GM12878 (cell line): ENCODE data around the gene TPCN2. TPM values are rescaled to one million over a fixed set of nuclear protein-coding genes. Genes with fewer than 3 reads are reported as not detected.

Experiments
- ATAC-seq: fragments of 200-7000 bp; cut with Tn5 transposase; 3 replicates; pipeline ENCODE4 v1.9.1; 2020; ENCODE audit warnings: mild to moderate bottlenecking, moderate library complexity
- BruUV-seq: library from RNA; stranded (reverse); fragments of 400-500 nt; replicated peaks from 2 replicates; lab custom pipeline; 2021; lab: Mats Ljungman, UMichigan
- CTCF ChIA-PET: fragments of 300-600 bp; sonication (Branson Sonifier 250); formaldehyde crosslinking; extraction: SDS; loops from one replicate; lab custom pipeline; 2021; ENCODE audit warnings: inconsistent platforms; lab: Yijun Ruan, JAX
- POLR2A ChIA-PET: fragments of 350-600 bp; formaldehyde crosslinking; extraction: SDS; loops from one replicate; lab custom pipeline; 2021; ENCODE audit warnings: inconsistent platforms; lab: Charles Lee
- RAD21 ChIA-PET: fragments of 300-600 bp; sonication (Branson Sonifier 250); formaldehyde crosslinking; loops from one replicate; lab custom pipeline; 2023; ENCODE audit warnings: antibody characterized with exemption; ENCODE audit not compliant: unreplicated experiment; lab: Charles Lee
- SMC1A ChIA-PET: fragments of 300-600 bp; sonication (Branson Sonifier 250); formaldehyde crosslinking; loops from one replicate; lab custom pipeline; 2023; ENCODE audit not compliant: unreplicated experiment, uncharacterized antibody; lab: Charles Lee
- DNase-seq: peaks from one replicate; pipeline ENCODE4 v3.0.0-alpha.2; 2011; ENCODE audit warnings: low read depth, low spot score
- FAIRE-seq: peaks from 3 replicates; lab custom pipeline; 2011; peaks lifted over from hg19 to GRCh38; lab: Jason Lieb, UNC
- H2AFZ ChIP-seq: 2 replicates; pipeline ENCODE4 v1.6.0; 2011; ENCODE audit warnings: low read depth, low read length, control low read depth; ENCODE audit not compliant: control insufficient read depth
- H3K27ac ChIP-seq: 2 replicates; pipeline ENCODE4 v1.5.1; 2011; ENCODE audit warnings: control low read depth; ENCODE audit not compliant: control insufficient read depth, insufficient read depth
- H3K27me3 ChIP-seq, 2 experiments: replicated peaks in 1 of 2; 2 replicates each; pipeline versions ENCODE4 v1.6.0 to v1.6.1; 2011; ENCODE audit warnings: low read length in 1 of 2; ENCODE audit not compliant: control insufficient read depth in 2 of 2, insufficient read depth in 2 of 2
- H3K36me3 ChIP-seq, 2 experiments: 2 replicates each; pipeline ENCODE4 v1.5.1; 2011; ENCODE audit warnings: low read length in 1 of 2; ENCODE audit not compliant: control insufficient read depth in 2 of 2, insufficient read depth in 2 of 2
- H3K4me1 ChIP-seq: 2 replicates; pipeline ENCODE4 v1.6.1; 2011; ENCODE audit warnings: mild to moderate bottlenecking, low read length, moderate library complexity, mixed read lengths; ENCODE audit not compliant: control insufficient read depth, insufficient read depth
- H3K4me2 ChIP-seq: 2 replicates; pipeline ENCODE4 v1.6.0; 2011; ENCODE audit warnings: control low read depth; ENCODE audit not compliant: control insufficient read depth, insufficient read depth
- H3K4me3 ChIP-seq: fragments of 200-600 bp; sonication (generic); 2 replicates; pipeline ENCODE4 v1.5.1; 2016
- H3K79me2 ChIP-seq: 2 replicates; pipeline ENCODE4 v1.6.0; 2011; ENCODE audit warnings: low read length; ENCODE audit not compliant: control insufficient read depth, insufficient read depth
- H3K9ac ChIP-seq: 2 replicates; pipeline ENCODE4 v1.8.0; 2011; ENCODE audit warnings: low read length, control low read depth, mixed read lengths; ENCODE audit not compliant: control insufficient read depth, insufficient read depth
- H3K9me3 ChIP-seq: replicated peaks from 3 replicates; pipeline ENCODE4 v1.5.1; 2011; ENCODE audit warnings: mild to moderate bottlenecking, low read length; ENCODE audit not compliant: control insufficient read depth, insufficient read depth
- H4K20me1 ChIP-seq: 2 replicates; pipeline ENCODE4 v1.6.0; 2011; ENCODE audit not compliant: control insufficient read depth, insufficient read depth
- BHLHE40 ChIP-seq, 2 experiments: fragments of 450-650 bp in 1 of 2; IDR thresholded peaks; 2 replicates each; pipeline ENCODE4 v1.6.1; 2011 to 2017; ENCODE audit warnings: low read depth in 2 of 2, borderline replicate concordance in 1 of 2, improper control_type of control experiment in 1 of 2, low read length in 1 of 2, mild to moderate bottlenecking in 1 of 2
- EED ChIP-seq: sonication (generic); IDR thresholded peaks from 2 replicates; pipeline ENCODE4 v1.6.1; 2016; ENCODE audit warnings: antibody characterized with exemption, low read depth
- GATAD2B ChIP-seq: fragments of 450-650 bp; conservative IDR thresholded peaks from 2 replicates; pipeline ENCODE4 v1.6.1; 2017; ENCODE audit warnings: low read depth, mild to moderate bottlenecking, moderate library complexity
- MXI1 ChIP-seq: fragments of 150-350 bp; IDR thresholded peaks from 2 replicates; pipeline ENCODE4 v1.6.1; 2011; ENCODE audit warnings: low read depth, mild to moderate bottlenecking, inconsistent platforms, low read length, improper control_type of control experiment
- NFYB ChIP-seq: IDR thresholded peaks from 2 replicates; pipeline ENCODE4 v1.6.1; 2011; ENCODE audit warnings: low read depth, mild to moderate bottlenecking, low read length, improper control_type of control experiment, moderate library complexity; ENCODE audit not compliant: insufficient read depth
- PAX8 ChIP-seq: fragments of 450-650 bp; IDR thresholded peaks from 2 replicates; pipeline ENCODE4 v1.6.1; 2017; ENCODE audit warnings: mild to moderate bottlenecking, moderate library complexity
- TBL1XR1 ChIP-seq: IDR thresholded peaks from 2 replicates; pipeline ENCODE4 v1.6.1; 2012; ENCODE audit warnings: low read depth, low read length, improper control_type of control experiment
- ZSCAN29 ChIP-seq: fragments of 450-650 bp; IDR thresholded peaks from 2 replicates; pipeline ENCODE4 v1.6.1; 2017; ENCODE audit warnings: mild to moderate bottlenecking, moderate library complexity
- WGBS: methylation state at CpG from one replicate; pipeline ENCODE4 v1.1.6; 2016; ENCODE audit warnings: low lambda C conversion rate; ENCODE audit not compliant: insufficient replicate concordance, insufficient coverage; ENCODE audit errors: missing lambda C conversion rate; 5-methylcytosine and 5-hydroxymethylcytosine counted together
- in situ Hi-C: fragments of 300-500 bp; cut with MboI; formaldehyde crosslinking; loops from 9 replicates; pipeline ENCODE4 v1.14.3; 2018; ENCODE audit warnings: mixed read lengths
- intact Hi-C: fragments of 100-400 bp; cut with micrococcal nuclease; formaldehyde crosslinking; loops from one replicate; pipeline ENCODE4 v1.14.2; 2022; ENCODE audit not compliant: unreplicated experiment
- polyA plus RNA-seq, 11 experiments: library from polyadenylated mRNA; depleted of rRNA in 4 of 11; unstranded in 6 of 11; stranded (reverse) in 5 of 11; fragments of >200 nt; fragmentation: Nextera tagmentation in 4 of 11; fragmentation: Illumina TruSeq in 1 of 11; extraction: Ambion mirVana in 4 of 11; extraction: Trizol in 1 of 11; gene quantifications; 1 replicate in 1 of 11; 2 replicates in 10 of 11; pipeline versions ENCODE4 v1.2.1 to v1.2.3, GENCODE V29; 2011 to 2016; ENCODE audit warnings: inconsistent platforms in 2 of 11, missing spikeins in 2 of 11, low read depth in 1 of 11
- total RNA-seq, 4 experiments: library from RNA; depleted of rRNA in 3 of 4; stranded (reverse); fragments of >200 nt in 3 of 4; fragmentation: Illumina TruSeq in 1 of 4; extraction: Trizol in 1 of 4; gene quantifications; 2 replicates each; pipeline versions ENCODE4 v1.2.1 to v1.2.3, GENCODE V29; 2013 to 2021
- TF ChIP-seq, protein P1 (sequence below): fragments of 150-350 bp; IDR thresholded peaks from 2 replicates; pipeline ENCODE4 v1.6.1; 2014; ENCODE audit warnings: mild to moderate bottlenecking, low read depth, low read length

The TPCN2 gene
- total and polyA plus RNA-seq, 10 of the 15 experiments (the other 5 are each of a cell fraction or from before 2014, with no cell fraction given) = 1.7 to 18.4 (median 8.4) TPM

GRCh38 chr11:69169479-69169878, 120.7 kb downstream of the TPCN2 start:
- intact Hi-C loops (loop anchor here (5.0 kb wide), 1 partner anchor 62 kb away; no protein-coding TSS in a partner anchor), in situ Hi-C loops (no loop called here)
- peaks cover 21% of the 10 kb centered on the region for H3K4me1 ChIP-seq
- ATAC-seq = no peak
- no peak for FAIRE-seq
- no peaks in the 10 kb centered on the region for H3K36me3 ChIP-seq
- 74% methylated on average over 3 of the region's 3 CpGs for WGBS
- no peak for DNase-seq
- H3K27ac ChIP-seq = no peak overlapping the region
- no peaks in the 10 kb centered on the region for H4K20me1 ChIP-seq
- POLR2A ChIA-PET = no interaction called here
- no peak overlapping the region for H3K4me2 ChIP-seq
- CTCF ChIA-PET = no interaction called here
- H3K27me3 ChIP-seq = no peaks in the 10 kb centered on the region
- no peak overlapping the region for H3K4me3 ChIP-seq
- no TSS peak for BruUV-seq
- RAD21 ChIA-PET = no interaction called here
- SMC1A ChIA-PET = no interaction called here
- no peaks in the 10 kb centered on the region for H3K79me2 ChIP-seq
- H2AFZ ChIP-seq = no peak overlapping the region
- H3K9ac ChIP-seq = no peak overlapping the region
- no peak for TF ChIP-seq EED
- TF ChIP-seq ZSCAN29 = no peak
- no peak for TF ChIP-seq GATAD2B
- no peak for TF ChIP-seq NFYB
- TF ChIP-seq, protein P1, sequence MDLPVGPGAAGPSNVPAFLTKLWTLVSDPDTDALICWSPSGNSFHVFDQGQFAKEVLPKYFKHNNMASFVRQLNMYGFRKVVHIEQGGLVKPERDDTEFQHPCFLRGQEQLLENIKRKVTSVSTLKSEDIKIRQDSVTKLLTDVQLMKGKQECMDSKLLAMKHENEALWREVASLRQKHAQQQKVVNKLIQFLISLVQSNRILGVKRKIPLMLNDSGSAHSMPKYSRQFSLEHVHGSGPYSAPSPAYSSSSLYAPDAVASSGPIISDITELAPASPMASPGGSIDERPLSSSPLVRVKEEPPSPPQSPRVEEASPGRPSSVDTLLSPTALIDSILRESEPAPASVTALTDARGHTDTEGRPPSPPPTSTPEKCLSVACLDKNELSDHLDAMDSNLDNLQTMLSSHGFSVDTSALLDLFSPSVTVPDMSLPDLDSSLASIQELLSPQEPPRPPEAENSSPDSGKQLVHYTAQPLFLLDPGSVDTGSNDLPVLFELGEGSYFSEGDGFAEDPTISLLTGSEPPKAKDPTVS = no peak
- TF ChIP-seq BHLHE40 (IDR thresholded peaks at IDR 0.05; ENCODE audit: borderline replicate concordance in 1 of 2, low read depth in 2 of 2, low read length in 1 of 2) = no peak
- TF ChIP-seq PAX8 = no peak
- no peak for TF ChIP-seq TBL1XR1
- no peak for TF ChIP-seq MXI1
- peaks cover 2% of the 10 kb centered on the region for H3K9me3 ChIP-seq
